ENCODE data around the gene PSMD4. TPM values are rescaled to one million over a fixed set of nuclear protein-coding genes. Genes with fewer than 3 reads are reported as not detected.
A peak's percentile ranks its signal among the peaks of the same experiment; 100 is the strongest.

PSMD4 gene
- total RNA-seq, 1 experiment from 2014 or later, result 325 TPM

- intact Hi-C loops (cut with micrococcal nuclease; ENCODE audit: unreplicated experiment), result no loop called here
- Mint-ChIP-seq H3K9me3 (ENCODE audit: low read depth, unreplicated experiment) (no peaks in the 10 kb centered on the region), H3K27ac (ENCODE audit: unreplicated experiment) (peak overlapping the region; percentile 21), H3K27me3 (ENCODE audit: unreplicated experiment) (no peaks in the 10 kb centered on the region), H3K4me3 (ENCODE audit: low read depth, unreplicated experiment) (no peak overlapping the region), H3K4me1 (ENCODE audit: low read depth, unreplicated experiment) (peaks cover 5% of the 10 kb centered on the region), H3K36me3 (ENCODE audit: insufficient read depth, unreplicated experiment) (peaks cover 89% of the 10 kb centered on the region)
- no peak for TF ChIP-seq CTCF (IDR thresholded peaks at IDR 0.05; ENCODE audit: unreplicated experiment)
- DNase-seq, result no peak
- CTCF ChIA-PET, result no interaction called here
- no TSS peak for BruUV-seq (replicated peaks)
Observed at GRCh38 chr1:151289080-151289935, 34.8 kb downstream of the PSMD4 start.

- H3K4me1 Mint-ChIP-seq (ENCODE audit: low read depth, unreplicated experiment), result no peaks in the 10 kb centered on the region
- no peak for DNase-seq
- CTCF ChIA-PET, result no interaction called here
- H3K27ac Mint-ChIP-seq (ENCODE audit: unreplicated experiment), result peak overlapping the region; percentile 21
- no peaks in the 10 kb centered on the region for H3K9me3 Mint-ChIP-seq (ENCODE audit: low read depth, unreplicated experiment)
- peaks cover 84% of the 10 kb centered on the region for H3K36me3 Mint-ChIP-seq (ENCODE audit: insufficient read depth, unreplicated experiment)
- intact Hi-C loops (cut with micrococcal nuclease; ENCODE audit: unreplicated experiment), result no loop called here
- BruUV-seq (replicated peaks), result no TSS peak
- H3K27me3 Mint-ChIP-seq (ENCODE audit: unreplicated experiment), result no peaks in the 10 kb centered on the region
- TF ChIP-seq CTCF (IDR thresholded peaks at IDR 0.05; ENCODE audit: unreplicated experiment), result no peak
- H3K4me3 Mint-ChIP-seq (ENCODE audit: low read depth, unreplicated experiment), result no peak overlapping the region
Observed at GRCh38 chr1:151289991-151290708, 35.6 kb downstream of the PSMD4 start.

GRCh38 chr1:151290709-151291303 is 36.3 kb downstream of the PSMD4 start:
- TF ChIP-seq CTCF (IDR thresholded peaks at IDR 0.05; ENCODE audit: unreplicated experiment), result no peak
- peaks cover 80% of the 10 kb centered on the region for H3K36me3 Mint-ChIP-seq (ENCODE audit: insufficient read depth, unreplicated experiment)
- H3K27me3 Mint-ChIP-seq (ENCODE audit: unreplicated experiment), result no peaks in the 10 kb centered on the region
- DNase-seq, result no peak
- H3K27ac Mint-ChIP-seq (ENCODE audit: unreplicated experiment), result no peak overlapping the region
- CTCF ChIA-PET, result no interaction called here
- H3K4me3 Mint-ChIP-seq (ENCODE audit: low read depth, unreplicated experiment), result no peak overlapping the region
- intact Hi-C loops (cut with micrococcal nuclease; ENCODE audit: unreplicated experiment), result no loop called here
- H3K9me3 Mint-ChIP-seq (ENCODE audit: low read depth, unreplicated experiment), result no peaks in the 10 kb centered on the region
- H3K4me1 Mint-ChIP-seq (ENCODE audit: low read depth, unreplicated experiment), result no peaks in the 10 kb centered on the region
- no TSS peak for BruUV-seq (replicated peaks)

- Mint-ChIP-seq H3K4me3 (ENCODE audit: low read depth, unreplicated experiment) (no peak overlapping the region), H3K27ac (ENCODE audit: unreplicated experiment) (peak overlapping the region; percentile 16), H3K9me3 (ENCODE audit: low read depth, unreplicated experiment) (no peaks in the 10 kb centered on the region), H3K27me3 (ENCODE audit: unreplicated experiment) (no peaks in the 10 kb centered on the region), H3K36me3 (ENCODE audit: insufficient read depth, unreplicated experiment) (peaks cover 75% of the 10 kb centered on the region), H3K4me1 (ENCODE audit: low read depth, unreplicated experiment) (no peaks in the 10 kb centered on the region)
- BruUV-seq (replicated peaks), result TSS peak; percentile 18
- CTCF ChIA-PET, result interaction anchor here (2.4 kb wide), 1 partner anchor 49 kb away, joined by 8 read pairs; no protein-coding TSS in a partner anchor
- DNase-seq, result no peak
- intact Hi-C loops (cut with micrococcal nuclease; ENCODE audit: unreplicated experiment), result no loop called here
- TF ChIP-seq CTCF (IDR thresholded peaks at IDR 0.05; ENCODE audit: unreplicated experiment), result no peak
Observed at GRCh38 chr1:151292207-151293030, 37.9 kb downstream of the PSMD4 start.

Data from Calu3 (cell line).